Cerebellar cortex (tissue), 1 donor: Measurements from ENCODE around the gene ALDH3B2.
"Not testable (repeated sequence)": the region's sequence is repeated elsewhere in the genome, so short reads cannot be mapped to it uniquely, and the experiment has no call there.

Source experiments
- DNase-seq: peaks from one replicate; pipeline ENCODE4 v3.0.0-alpha.2; 2015; ENCODE audit warnings: low spot score

ALDH3B2 gene

GRCh38 chr11:67642173-67643120 lies 32.0 kb downstream of the ALDH3B2 start:
- no peak for DNase-seq

GRCh38 chr11:67641338-67642172 lies 32.9 kb downstream of the ALDH3B2 start:
- DNase-seq: no peak

GRCh38 chr11:67640758-67641337 lies 33.6 kb downstream of the ALDH3B2 start:
- no peak for DNase-seq

GRCh38 chr11:67640021-67640757 lies 34.2 kb downstream of the ALDH3B2 start:
- DNase-seq: peak; percentile 44

- no peak for DNase-seq
Observed at GRCh38 chr11:67639438-67639859, 35.0 kb downstream of the ALDH3B2 start, which contains the start of gene TBX10. Gene TBX10, minus strand, starts transcription at chr11:67639763. Its CDS starts 291 bp downstream, at chr11:67639472.

- no peak for DNase-seq
Observed at GRCh38 chr11:67638535-67639437, 35.6 kb downstream of the ALDH3B2 start.

GRCh38 chr11:67637441-67637840 lies 37.0 kb downstream of the ALDH3B2 start:
- DNase-seq: not testable (repeated sequence)

- DNase-seq: no peak
Observed at GRCh38 chr11:67636962-67637361, 37.5 kb downstream of the ALDH3B2 start.

GRCh38 chr11:67635231-67635521 lies 39.2 kb downstream of the ALDH3B2 start:
- DNase-seq: no peak

- DNase-seq: no peak
Observed at GRCh38 chr11:67634366-67635230, 39.8 kb downstream of the ALDH3B2 start.

- no peak for DNase-seq
Observed at GRCh38 chr11:67633758-67634365, 40.6 kb downstream of the ALDH3B2 start.

- DNase-seq: no peak
Observed at GRCh38 chr11:67632982-67633755, 41.3 kb downstream of the ALDH3B2 start.

GRCh38 chr11:67632175-67632981 lies 42.0 kb downstream of the ALDH3B2 start:
- no peak for DNase-seq

GRCh38 chr11:67631853-67632174 lies 42.6 kb downstream of the ALDH3B2 start:
- no peak for DNase-seq

- DNase-seq: no peak
Observed at GRCh38 chr11:67631411-67631810, 43.0 kb downstream of the ALDH3B2 start.

- no peak for DNase-seq
Observed at GRCh38 chr11:67630943-67631331, 43.5 kb downstream of the ALDH3B2 start.

- DNase-seq: peak; percentile 96
Observed at GRCh38 chr11:67630228-67630942, 44.0 kb downstream of the ALDH3B2 start.
